MM.1S (cell line): Measurements from ENCODE around the gene PPP1R1C.

Experiments used
- EZH2 ChIP-seq: fragments of 300-600 bp; sonication (generic); optimal IDR thresholded peaks from 2 replicates; pipeline ENCODE3; 2017; ENCODE audit warnings: low read depth, mild to moderate bottlenecking, antibody characterized with exemption, low read length, mixed read lengths
- EZH2phosphoT487 ChIP-seq: fragments of 300-600 bp; sonication (generic); IDR thresholded peaks from 2 replicates; pipeline ENCODE4 v1.6.1; 2018; ENCODE audit warnings: antibody characterized with exemption, low read length
- TF ChIP-seq, protein P1 (sequence below): fragments of 300-600 bp; sonication (generic); IDR thresholded peaks from 2 replicates; pipeline ENCODE4 v1.5.1; 2016; ENCODE audit warnings: antibody characterized with exemption, low read length, mixed read lengths

- TF ChIP-seq, protein P1, sequence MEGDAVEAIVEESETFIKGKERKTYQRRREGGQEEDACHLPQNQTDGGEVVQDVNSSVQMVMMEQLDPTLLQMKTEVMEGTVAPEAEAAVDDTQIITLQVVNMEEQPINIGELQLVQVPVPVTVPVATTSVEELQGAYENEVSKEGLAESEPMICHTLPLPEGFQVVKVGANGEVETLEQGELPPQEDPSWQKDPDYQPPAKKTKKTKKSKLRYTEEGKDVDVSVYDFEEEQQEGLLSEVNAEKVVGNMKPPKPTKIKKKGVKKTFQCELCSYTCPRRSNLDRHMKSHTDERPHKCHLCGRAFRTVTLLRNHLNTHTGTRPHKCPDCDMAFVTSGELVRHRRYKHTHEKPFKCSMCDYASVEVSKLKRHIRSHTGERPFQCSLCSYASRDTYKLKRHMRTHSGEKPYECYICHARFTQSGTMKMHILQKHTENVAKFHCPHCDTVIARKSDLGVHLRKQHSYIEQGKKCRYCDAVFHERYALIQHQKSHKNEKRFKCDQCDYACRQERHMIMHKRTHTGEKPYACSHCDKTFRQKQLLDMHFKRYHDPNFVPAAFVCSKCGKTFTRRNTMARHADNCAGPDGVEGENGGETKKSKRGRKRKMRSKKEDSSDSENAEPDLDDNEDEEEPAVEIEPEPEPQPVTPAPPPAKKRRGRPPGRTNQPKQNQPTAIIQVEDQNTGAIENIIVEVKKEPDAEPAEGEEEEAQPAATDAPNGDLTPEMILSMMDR, result no peak
- no peak for TF ChIP-seq EZH2phosphoT487
- no peak for TF ChIP-seq EZH2
These were observed 129.6 kb downstream of the PPP1R1C start for GRCh38 chr2:182115258-182115657.
